Posterior cingulate gyrus (tissue), 11 donors: ENCODE data around the gene NNMT.

Experiments used
- DNase-seq, 10 donors: peaks; one replicate each; pipeline versions ENCODE4 v3.0.0 to v3.0.0-alpha.2; 2020 to 2021; ENCODE audit warnings: mixed read lengths in 3 of 10
- intact Hi-C: fragments of 100-400 bp; cut with DNase I; formaldehyde crosslinking; loops from one replicate; pipeline ENCODE4 v1.15.1; 2023

The NNMT gene

DNA sequence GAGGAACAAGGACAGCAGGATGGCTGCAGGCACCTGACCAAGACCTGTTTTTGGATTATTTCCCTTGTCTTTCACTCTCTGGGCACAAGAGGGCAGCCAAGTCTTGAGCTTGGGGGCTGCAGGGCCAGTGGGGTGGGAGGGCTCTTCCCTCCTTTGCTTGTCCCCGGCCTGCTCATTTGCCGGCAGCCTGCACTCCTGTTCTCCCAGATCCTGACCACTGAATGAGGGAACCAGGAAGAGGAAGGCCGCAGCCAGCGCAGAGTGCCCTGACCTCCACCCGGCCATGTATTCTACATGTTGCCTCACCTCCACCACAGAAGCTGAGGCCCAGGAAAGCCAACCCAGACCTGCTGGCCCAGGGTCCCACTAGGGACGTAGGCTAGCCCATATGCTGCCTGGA is 15.5 kb upstream of the NNMT start:
- peak in 4 of 10 donors; percentile 10 to 87 (median 48) for DNase-seq
- intact Hi-C loops, result no loop called here

DNA sequence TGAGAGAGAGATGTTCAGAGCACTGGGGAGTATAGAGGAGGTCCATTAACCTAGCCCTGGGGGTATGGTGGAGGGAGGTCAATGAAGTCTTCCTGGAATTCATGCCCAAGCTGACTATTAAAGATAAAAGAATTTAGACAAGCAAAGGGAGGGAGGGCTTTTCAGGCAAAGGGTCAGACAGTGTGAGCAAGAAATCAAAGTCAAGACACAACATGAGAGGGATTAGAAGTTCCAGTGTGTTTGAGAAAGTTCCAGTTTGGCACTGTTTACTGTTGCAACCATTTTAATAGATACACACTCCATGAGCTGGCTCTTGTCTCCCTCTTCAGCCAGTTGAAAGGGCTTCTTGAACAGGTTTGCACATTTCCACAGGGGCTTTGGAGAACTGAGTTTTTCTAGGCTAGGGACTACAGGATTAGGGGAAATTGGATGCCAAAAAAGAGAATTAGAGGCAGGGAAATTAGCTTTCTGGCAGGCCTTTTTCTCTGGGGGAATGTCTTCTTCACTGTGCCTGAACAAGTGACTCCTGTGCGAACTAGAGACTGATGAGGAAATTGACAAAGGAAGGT is 14.7 kb upstream of the NNMT start:
- DNase-seq, result no peak
- intact Hi-C loops, result no loop called here

DNA sequence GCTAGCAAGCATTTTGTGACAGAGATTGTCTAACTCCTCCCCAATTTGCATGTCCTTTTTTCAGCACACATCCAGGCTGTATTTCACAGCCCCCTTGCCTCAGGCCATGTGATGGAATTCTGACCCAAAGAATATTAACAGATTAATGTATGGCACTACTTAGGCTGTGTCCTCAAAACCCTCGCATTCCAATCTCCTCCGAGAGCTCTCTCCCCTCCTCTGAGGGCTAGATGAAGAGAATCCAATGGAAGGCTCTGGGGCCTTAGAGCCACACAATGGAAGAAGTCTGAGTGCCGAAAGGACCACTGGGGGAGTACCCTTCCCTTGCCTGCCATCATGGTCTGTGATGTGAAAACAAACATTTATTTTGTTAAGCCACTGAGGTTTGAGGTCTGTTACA is 13.7 kb upstream of the NNMT start:
- intact Hi-C loops, result no loop called here

DNA sequence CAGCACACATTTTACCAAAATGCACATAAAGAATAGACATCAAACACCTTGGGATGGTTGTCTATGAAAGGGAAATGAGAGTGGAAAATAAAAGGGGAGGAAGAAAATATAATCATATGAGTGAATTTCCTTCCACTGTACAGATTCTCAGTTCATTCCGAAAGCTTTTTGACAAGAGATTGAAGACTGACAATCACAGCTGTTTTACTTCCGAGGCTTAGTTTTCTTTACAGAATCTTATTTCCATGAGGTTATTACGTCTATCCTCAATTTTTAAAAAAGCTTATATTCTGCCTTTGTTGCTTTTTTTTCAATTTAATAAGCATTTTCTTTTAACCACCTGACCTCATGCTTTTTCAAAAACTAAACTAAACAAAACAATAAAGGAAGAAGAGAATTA is 12.8 kb upstream of the NNMT start:
- DNase-seq, result no peak
- intact Hi-C loops, result no loop called here

More for the DNA sequence above, 13.7 kb upstream of the NNMT start:
- DNase-seq, result no peak

DNA sequence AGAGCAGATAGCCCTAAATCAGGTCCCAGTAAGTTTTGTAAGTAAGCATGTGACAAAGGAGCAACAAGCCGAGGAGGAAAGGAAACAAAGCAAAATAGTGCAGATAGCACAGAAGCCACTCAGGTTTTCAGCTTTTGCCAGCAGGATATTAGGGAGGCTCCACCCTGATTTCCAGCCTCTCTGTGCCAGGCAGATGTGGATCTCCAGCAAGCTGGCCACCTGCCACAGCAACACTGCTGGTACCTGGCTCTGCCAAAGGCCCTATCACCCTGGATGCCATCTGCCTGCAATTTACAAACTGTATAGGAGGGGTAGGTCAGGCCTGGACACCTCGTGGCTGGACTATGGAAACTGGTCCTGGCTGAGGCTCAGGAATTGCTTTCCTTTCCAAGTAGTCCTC is 12.2 kb upstream of the NNMT start:
- no peak for DNase-seq
- intact Hi-C loops, result no loop called here

DNA sequence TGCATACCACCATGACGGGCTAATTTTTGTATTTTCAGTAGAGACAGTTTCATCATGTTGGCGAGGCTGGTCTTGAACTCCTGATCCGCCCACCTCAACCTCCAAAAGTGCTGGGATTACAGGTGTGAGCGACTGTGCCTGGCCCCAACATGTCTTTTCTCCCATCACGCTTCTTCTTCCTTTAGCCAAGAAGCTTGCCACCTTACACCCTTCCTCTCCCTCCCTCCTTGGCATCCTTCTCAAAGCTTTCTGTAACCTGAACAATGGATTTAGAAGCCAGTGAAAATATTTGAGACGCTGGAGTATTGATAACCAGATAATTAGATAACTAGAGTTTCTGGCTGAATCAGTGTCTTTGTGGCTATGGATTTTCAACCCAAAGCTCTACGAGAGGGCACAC is 11.3 kb upstream of the NNMT start:
- no peak for DNase-seq
- intact Hi-C loops, result no loop called here

DNA sequence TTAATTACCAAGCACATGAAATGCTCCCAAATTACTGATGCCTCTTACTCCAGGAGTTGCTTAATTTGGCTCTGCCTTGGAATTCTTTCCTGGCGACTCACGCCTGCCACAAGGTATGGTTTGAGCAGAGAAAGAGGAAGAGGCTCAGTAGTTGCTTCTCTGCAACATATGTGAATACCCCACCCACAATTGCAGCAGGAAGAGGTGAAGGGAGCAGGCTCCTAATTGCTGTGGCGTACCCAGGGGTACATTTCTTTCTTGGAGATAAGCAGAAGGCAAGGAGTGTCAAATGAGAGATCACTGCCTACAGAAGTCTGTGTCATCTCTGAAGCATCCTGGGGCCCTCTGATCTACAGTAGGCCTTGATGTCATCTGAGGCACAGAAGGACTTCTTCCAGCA is 10.6 kb upstream of the NNMT start:
- intact Hi-C loops, result no loop called here
- DNase-seq, result no peak

DNA sequence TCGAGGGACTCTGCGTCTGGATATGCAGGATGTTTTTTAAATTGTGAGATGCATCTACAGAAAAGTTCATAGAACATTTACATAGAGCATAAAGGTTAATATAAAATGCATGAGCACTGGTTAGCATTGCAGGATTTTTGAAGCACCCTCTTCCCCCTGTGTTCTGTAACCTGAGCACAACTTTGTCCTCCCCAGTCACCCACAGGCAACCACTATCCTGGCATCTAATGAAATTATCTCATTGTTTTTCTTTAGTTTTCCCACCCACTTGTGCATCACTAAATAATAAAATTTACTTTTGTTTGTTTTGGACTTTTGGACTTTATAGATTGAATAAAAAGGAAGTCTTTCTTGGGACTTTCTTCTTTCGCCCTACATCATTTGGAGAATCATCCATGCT is 10.0 kb upstream of the NNMT start:
- intact Hi-C loops, result no loop called here
- DNase-seq, result no peak

DNA sequence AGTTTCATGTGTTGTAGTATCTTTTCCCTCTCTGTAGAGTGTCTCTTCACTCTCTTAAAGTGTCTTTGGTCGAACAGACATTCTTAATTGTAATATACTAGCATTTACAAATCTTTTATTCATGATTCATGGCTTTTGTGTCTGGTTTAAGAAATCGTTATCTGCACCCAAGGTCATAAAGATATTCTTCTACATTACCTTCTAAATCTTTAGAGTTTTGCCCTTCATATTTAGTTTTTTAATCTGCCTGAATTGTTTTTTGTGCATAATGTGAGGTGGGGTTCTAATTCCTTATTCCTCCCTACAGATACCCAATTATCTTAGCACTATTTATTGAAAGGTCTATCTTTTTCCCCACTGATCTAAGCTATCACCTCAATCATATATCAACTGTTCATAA is 9.0 kb upstream of the NNMT start:
- no peak for DNase-seq
- intact Hi-C loops, result no loop called here

DNA sequence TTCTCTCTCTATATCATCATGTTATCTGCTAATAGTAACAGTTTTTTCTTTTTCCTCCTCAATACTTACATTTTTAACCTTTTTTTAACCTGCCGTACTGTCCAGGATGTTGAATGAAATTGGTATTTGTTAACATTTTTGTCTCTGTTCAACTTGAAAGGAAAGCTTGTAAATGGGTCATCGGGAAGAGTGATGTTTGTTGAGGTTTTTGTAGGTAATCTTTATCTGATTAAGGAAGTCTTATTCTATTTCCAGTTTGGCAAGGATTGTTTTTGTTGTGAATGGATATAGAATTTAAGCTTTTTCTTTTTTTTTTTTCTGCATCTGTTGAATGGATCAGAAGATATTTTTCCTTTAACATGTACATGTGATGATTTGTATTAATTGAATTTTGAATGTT is 8.1 kb upstream of the NNMT start:
- intact Hi-C loops, result no loop called here
- DNase-seq, result no peak

DNA sequence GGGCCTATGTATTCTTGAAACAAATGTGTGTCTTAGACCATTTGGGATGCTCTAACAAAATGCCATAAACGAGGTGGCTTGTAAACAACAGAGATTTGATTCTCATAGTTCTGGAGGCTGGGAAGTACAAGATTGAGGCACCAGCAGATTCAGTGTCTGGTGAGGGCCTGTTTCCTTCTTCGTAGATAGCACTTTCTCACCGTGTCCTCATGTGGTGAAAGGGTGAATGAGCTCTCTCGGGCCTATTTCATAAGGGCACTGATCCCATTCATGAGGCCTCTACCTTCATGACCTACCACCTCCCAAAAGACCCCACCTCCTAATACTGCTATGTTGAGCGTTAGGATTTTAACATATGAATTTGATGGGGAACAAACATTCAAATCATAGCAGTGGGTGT is 6.4 kb upstream of the NNMT start:
- DNase-seq, result no peak
- intact Hi-C loops, result no loop called here

DNA sequence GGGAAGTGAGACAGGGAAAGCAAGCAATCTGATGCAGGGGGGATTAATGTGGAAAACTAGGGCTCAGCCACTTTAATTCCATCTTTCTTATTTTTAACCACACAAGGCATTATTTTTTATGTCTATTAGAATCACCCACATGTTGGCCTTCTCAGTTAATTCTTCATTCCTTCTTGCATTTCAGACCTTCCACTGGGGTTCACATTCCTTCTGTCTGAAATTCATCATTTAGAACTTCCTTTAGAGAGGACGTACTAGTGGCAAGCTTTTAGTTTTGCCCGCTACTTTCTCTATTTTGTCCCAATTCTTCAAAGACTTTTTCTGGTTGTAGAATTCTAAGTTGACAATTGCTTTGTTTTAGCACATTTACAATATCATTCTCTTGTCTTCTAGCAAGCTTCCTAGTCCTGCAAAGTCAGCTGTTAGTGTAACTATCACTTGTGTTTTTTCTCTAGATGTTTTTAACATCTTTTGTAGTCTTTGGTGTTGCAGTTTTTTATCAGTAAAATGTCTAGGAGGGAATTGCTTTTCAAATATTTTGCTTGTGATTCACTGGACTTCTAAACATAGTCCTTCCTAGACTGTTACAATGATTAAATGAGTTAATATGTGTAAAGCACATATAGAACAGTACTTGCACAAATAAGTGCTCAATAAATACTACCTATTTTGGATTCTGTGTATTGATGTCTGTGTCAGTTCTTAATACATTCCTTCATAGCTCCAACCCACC is 5.5 kb upstream of the NNMT start:
- intact Hi-C loops, result no loop called here
- no peak for DNase-seq

DNA sequence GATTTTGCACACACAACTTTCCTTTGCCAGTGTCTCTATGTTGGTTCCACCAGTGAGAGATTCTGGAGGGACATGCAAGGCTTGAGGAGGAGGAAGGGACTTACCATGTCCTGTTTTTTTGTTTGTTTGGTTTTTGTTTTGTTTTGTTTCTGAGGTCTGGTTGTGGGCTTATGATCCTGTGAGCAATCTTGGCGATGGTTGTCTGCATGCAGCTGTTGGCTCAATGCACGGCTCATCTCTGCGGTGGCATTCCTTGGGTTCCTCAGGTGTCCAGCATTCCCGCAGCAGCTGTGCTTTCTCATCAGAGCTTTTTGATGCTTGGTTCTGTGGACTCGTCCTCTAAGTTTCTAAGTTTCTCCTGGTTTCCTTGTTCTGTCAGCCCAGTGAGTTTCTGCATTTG is 4.8 kb upstream of the NNMT start:
- intact Hi-C loops, result no loop called here
- no peak for DNase-seq

DNA sequence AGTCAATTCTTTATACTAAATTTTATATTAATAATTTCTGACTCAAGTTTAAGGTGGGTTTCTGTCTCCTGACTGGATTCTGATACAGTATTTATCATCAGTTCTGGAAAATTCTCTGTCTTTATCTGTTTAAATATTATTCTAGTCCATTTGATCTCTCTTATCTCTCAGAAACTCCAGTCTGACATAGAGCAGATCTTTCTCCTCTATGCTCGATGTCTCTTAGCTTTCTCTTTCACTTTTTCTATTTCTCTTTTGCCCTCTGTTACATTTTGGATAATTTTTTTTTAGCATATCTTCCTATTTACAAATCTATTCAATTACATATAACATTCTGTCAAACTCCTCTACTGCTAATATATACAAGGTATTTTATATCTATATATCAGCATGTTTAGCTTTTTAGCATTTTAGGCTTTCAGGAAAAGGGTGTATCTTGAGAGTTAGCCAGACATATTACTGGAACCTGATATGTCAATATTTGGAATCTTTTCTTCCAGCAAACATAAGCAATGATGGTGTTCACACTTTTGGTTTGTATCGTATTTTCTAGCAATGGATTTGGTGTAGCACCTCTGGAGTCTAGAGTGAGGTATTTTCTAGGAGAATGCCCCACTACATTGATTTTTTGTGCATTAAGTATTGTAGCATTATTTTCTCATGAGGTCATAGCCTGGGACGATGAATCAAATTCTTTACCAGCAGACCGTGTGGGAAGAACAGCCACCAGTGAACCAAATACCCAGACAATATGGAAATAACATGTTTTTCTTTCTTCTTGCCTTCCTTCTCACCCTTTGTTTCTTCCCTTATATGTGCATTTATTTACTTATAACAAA is 4.1 kb upstream of the NNMT start:
- no peak for DNase-seq
- intact Hi-C loops, result no loop called here

DNA sequence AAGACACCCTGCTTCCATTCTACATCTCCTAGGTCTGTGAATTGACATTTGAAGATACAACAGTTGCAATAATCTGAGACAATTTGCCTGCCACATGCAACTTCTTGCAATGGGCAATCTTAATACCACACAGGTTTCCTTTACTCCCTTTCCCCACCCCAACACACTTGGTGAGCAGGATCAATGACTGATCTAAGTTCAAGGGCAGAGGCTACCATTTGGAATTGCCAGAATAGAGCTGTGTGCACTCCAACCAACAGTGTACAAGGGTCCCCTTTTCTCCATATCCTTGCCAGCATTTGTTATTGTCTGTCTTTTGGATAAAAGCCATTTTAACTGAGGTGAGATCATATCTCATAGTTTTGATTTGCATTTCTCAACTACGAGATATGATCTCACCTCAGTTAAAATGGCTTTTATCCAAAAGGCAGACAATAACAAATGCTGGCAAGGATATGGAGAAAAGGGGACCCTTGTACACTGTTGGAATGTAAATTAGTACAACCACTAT is 2.9 kb upstream of the NNMT start:
- no peak for DNase-seq
- intact Hi-C loops, result no loop called here

DNA sequence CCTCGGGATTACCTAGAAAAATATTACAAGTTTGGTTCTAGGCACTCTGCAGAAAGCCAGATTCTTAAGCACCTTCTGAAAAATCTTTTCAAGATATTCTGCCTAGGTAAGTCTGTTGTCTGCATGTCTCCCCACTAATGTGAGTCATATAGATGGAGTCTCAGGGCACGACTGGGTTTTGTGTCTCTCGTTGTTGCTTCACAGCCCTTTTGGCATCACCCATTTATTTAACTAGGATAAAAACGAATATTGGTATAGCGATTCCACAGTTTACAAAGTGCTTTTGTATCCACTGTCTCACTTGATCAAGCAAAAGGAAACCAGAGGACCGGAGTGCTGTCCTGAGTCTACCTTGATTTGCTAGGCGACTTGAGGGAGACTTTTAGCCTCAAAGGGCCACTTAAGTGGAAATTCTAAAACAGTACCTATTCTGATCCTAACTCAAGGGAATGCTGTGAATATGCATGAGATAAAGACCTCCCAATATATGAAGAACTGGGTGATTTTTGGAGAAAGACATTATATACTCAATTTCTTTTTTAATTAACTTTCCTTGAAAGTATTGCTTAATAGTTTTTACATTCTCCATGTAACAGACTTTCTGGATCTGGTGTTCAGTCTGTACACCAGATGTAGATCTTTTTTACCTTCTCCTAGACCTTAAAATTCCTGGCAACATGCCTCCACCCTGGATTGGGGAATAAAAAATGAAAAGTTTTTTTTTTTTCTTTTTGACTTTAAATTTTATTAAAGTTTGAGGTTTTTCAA is 590 bp downstream of the NNMT start:
- no peak for DNase-seq
- intact Hi-C loops, result no loop called here

DNA sequence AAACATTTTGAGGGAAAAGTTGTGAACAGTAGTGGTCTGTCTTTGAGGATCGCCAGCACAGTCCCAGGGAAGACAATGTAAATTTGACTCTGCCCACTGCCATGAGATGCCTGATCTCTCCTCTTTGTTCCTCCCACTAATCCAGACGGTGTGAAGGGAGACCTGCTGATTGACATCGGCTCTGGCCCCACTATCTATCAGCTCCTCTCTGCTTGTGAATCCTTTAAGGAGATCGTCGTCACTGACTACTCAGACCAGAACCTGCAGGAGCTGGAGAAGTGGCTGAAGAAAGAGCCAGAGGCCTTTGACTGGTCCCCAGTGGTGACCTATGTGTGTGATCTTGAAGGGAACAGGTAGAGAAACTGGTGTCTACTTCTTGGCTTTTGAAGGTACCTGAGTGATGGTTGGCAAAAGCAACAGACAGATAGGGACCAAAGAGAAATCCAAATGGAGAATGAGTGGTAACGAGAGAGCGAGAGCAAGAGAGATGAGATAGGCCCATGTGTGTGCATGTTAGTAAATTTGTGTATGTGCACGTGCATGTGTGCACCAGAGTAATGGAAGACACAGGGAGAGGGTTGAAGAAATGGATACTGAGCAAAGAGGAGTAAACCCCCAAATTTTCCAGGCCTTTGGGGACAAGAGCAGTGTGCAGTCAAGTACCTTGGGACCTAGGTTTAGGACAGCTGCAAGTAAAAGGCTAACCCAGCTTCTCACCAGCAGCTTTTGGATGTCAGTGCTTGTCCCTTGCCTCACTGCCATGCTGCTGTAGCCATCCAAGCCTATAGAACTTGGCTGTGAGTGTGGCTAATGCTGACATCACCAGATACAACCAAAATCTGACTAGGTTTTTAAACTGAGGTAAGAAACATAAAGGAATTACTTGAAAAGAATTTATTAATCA is 1.9 kb downstream of the NNMT start:
- intact Hi-C loops, result no loop called here

DNA sequence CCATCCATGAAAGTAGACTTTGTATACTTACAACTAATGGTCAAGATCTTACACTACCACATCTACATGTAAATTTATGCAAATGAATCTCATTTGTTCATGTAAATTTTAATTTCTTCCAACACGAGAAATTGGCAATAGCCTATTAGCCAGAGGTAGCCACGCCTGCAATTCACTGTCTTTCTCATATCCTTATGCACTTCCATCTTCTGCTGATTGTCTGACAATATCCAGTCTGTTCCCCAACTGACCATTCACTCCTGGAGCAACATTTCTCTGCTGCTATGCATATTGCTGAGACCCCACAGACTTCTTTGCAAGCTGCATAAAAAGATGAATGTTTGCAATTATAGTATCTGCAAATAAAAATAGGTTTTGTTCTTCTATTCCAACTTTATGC is 2.5 kb downstream of the NNMT start:
- intact Hi-C loops, result no loop called here
- no peak for DNase-seq

More for the DNA sequence above, 1.9 kb downstream of the NNMT start:
- no peak for DNase-seq

DNA sequence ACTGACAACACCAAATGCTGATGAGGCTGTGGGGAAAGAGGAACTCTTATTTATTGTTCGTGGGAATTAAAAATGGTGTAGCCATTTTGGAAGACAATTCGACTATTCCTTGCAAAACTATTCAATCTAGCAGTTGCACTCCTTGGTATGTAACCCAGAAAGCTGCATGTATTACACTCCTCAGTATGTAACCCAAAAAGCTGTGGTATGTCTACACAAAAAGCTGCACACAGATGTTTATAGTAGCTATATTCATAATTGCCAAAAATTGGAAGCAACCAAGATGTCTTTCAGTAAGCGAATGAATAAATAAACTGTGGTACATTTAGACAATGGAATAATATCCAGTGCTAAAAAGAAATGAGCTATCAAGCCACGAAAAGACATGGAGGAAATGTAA is 4.9 kb downstream of the NNMT start:
- no peak for DNase-seq
- intact Hi-C loops, result no loop called here

DNA sequence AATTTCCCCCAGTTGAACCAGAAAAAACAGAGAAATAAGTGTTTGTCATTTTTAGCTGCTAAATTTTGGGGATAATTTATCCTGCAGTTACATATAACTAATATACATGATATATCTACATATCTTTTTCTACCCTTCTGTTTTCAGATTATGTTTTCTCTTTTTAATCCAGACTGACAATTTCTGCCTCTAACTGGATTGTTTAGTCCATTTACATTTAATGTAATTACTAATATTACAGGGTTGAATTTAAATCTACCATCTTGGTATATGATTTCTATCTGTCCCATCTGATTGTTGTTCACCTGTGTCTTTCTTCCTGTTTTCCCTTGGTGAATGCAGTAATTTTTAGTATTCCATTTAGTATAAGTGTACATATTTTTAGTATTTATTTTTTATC is 5.7 kb downstream of the NNMT start:
- intact Hi-C loops, result no loop called here
- no peak for DNase-seq
